Activated naive CD8-positive, alpha-beta T cell treated with anti-CD3 and anti-CD28 coated beads, Interleukin-2, amount 50 U/mL, for 16 hours (primary cell): Measurements from ENCODE around the gene ASGR1.
A peak's percentile ranks its signal among the peaks of the same experiment; 100 is the strongest.
"Not testable (repeated sequence)": the region's sequence is repeated elsewhere in the genome, so short reads cannot be mapped to it uniquely, and the experiment has no call there.

ENCODE experiments used
- DNase-seq: peaks from one replicate; pipeline ENCODE4 v3.0.0-alpha.2; 2020; ENCODE audit warnings: low read depth, low spot score

Gene ASGR1

GRCh38 chr17:7191069-7191468 lies 11.9 kb upstream of the ASGR1 start:
- DNase-seq: no peak

GRCh38 chr17:7190276-7190917 lies 11.2 kb upstream of the ASGR1 start:
- no peak for DNase-seq

GRCh38 chr17:7186241-7186640 lies 7.1 kb upstream of the ASGR1 start:
- DNase-seq: no peak

GRCh38 chr17:7184647-7185046 lies 5.5 kb upstream of the ASGR1 start:
- no peak for DNase-seq

GRCh38 chr17:7184091-7184488 lies 4.9 kb upstream of the ASGR1 start:
- no peak for DNase-seq

- DNase-seq: no peak
Observed at GRCh38 chr17:7183433-7184090, 4.4 kb upstream of the ASGR1 start.

- not testable (repeated sequence) for DNase-seq
Observed at GRCh38 chr17:7182101-7182500, 2.9 kb upstream of the ASGR1 start.

GRCh38 chr17:7178973-7179316 lies 225 bp downstream of the ASGR1 start:
- DNase-seq: no peak

GRCh38 chr17:7177954-7178477 lies 1.2 kb downstream of the ASGR1 start:
- DNase-seq: no peak

GRCh38 chr17:7177191-7177953 lies 1.8 kb downstream of the ASGR1 start:
- peak; percentile 27 for DNase-seq

- no peak for DNase-seq
Observed at GRCh38 chr17:7176841-7177190, 2.4 kb downstream of the ASGR1 start.

- no peak for DNase-seq
Observed at GRCh38 chr17:7176107-7176840, 2.9 kb downstream of the ASGR1 start.

- DNase-seq: no peak
Observed at GRCh38 chr17:7175330-7175733, 3.8 kb downstream of the ASGR1 start.

GRCh38 chr17:7174603-7175326 lies 4.4 kb downstream of the ASGR1 start:
- no peak for DNase-seq

- DNase-seq: no peak
Observed at GRCh38 chr17:7173687-7174602, 5.2 kb downstream of the ASGR1 start.

GRCh38 chr17:7172522-7173191 lies 6.5 kb downstream of the ASGR1 start:
- not testable (repeated sequence) for DNase-seq

- not testable (repeated sequence) for DNase-seq
Observed at GRCh38 chr17:7169565-7169908, 9.6 kb downstream of the ASGR1 start.

- not testable (repeated sequence) for DNase-seq
Observed at GRCh38 chr17:7168841-7169564, 10.2 kb downstream of the ASGR1 start.

- no peak for DNase-seq
Observed at GRCh38 chr17:7167832-7168231, 11.3 kb downstream of the ASGR1 start.
